Epidermal melanocyte (primary cell): ENCODE results near the gene UBQLN2.
"Not testable (repeated sequence)": the region's sequence is repeated elsewhere in the genome, so short reads cannot be mapped to it uniquely, and the experiment has no call there.

Experiments used
- DNase-seq: peaks from one replicate; pipeline ENCODE4 v3.0.0; 2011; ENCODE audit warnings: low spot score; ENCODE audit not compliant: insufficient read length

The UBQLN2 gene

GRCh38 chrX:56563231-56564161 lies at the start of gene UBQLN2:
UBQLN2 (plus strand) TSS chrX:56563627; CDS start chrX:56563874, 247 bp downstream.
- peak; percentile 14 for DNase-seq

DNA sequence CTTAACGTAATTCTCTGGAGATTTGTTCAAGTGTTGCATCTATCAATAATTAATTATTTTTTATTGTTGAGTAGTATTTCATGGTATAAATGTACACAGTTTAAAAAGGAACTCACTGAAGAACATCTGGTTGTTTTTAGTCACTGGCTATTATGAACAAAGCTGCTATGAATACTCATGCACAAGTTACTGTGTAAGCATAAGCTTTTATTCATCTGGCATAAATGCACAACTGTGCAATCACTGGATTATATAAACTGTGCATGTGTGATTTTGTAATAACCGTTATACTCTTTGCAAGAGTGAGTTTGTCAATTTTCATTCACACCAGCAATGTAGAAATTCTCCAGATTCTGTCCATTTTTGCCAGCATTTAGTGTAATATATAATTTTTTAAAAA lies 43.8 kb upstream of the UBQLN2 start:
- no peak for DNase-seq

GRCh38 chrX:56529482-56530007 lies 33.9 kb upstream of the UBQLN2 start:
- not testable (repeated sequence) for DNase-seq

- no peak for DNase-seq
Observed at GRCh38 chrX:56530011-56530410, 33.4 kb upstream of the UBQLN2 start.

DNA sequence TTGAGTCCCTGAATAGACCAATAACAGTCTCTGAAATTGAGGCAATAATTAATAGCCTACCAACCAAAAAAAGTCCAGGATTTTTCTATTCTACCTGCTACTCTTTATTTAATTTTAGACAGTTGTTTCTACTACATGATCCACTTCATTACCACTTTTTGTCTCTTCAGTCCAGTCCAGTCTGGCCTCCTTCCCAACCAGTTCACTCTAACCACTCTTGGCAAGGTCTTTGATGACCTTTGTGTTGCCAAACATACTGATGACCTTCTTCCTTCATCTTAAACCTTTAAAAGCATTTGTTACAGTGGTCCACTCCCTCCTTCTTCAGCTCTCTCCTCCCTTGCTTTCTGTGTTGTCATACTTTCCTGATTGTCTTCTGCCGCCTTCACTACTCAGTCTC lies 12.8 kb upstream of the UBQLN2 start:
- no peak for DNase-seq

DNA sequence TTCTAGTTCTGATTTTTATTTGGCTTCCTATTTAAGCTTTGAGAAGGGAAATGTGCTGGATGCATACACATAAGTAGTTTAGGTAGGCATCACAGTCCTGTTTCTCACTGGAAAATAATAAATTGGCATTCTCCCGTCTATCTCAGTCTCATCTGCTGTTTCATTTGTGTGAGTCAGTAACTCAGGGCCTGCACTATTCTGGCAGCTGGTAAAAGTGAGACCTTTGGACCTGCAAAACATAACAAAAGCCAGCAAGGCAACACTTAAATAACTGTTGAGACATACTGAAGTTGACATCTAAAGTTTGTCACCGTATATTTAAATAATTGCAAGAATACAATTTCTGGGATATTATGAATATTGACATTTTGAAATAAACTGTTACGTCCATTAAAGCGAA lies 8.6 kb upstream of the UBQLN2 start:
- no peak for DNase-seq

DNA sequence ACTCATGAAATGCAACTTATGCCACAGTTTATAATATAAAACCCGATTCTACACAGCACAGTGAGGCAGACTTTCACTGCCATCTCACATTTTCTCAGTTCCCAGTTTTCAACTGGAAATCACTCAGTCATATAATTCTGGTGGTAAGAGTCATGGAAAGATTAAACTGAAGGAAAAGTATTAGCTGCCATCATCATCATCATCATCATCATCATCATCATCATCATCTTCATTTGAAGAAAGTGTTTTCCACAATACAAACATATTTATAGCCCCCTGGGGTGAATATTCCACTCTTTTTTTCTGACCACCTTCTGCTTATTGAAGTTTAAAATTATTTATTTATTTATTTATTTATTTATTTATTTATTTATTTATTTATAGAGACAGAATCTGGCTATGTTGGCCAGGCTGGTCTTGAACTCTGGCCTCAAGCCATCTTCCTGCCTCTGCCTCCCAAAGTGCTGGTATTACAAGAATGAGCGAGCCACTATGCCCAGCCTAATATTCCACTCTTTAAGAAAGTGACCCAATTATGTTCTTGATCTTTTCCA lies 6.0 kb upstream of the UBQLN2 start:
- no peak for DNase-seq

GRCh38 chrX:56564164-56564885 lies 898 bp downstream of the UBQLN2 start:
- no peak for DNase-seq

DNA sequence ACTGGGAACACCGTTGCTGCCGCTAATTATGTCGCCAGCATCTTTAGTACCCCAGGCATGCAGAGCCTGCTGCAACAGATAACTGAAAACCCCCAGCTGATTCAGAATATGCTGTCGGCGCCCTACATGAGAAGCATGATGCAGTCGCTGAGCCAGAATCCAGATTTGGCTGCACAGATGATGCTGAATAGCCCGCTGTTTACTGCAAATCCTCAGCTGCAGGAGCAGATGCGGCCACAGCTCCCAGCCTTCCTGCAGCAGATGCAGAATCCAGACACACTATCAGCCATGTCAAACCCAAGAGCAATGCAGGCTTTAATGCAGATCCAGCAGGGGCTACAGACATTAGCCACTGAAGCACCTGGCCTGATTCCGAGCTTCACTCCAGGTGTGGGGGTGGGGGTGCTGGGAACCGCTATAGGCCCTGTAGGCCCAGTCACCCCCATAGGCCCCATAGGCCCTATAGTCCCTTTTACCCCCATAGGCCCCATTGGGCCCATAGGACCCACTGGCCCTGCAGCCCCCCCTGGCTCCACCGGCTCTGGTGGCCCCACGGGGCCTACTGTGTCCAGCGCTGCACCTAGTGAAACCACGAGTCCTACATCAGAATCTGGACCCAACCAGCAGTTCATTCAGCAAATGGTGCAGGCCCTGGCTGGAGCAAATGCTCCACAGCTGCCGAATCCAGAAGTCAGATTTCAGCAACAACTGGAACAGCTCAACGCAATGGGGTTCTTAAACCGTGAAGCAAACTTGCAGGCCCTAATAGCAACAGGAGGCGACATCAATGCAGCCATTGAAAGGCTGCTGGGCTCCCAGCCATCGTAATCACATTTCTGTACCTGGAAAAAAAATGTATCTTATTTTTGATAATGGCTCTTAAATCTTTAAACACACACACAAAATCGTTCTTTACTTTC lies 1.8 kb downstream of the UBQLN2 start:
- DNase-seq: no peak

DNA sequence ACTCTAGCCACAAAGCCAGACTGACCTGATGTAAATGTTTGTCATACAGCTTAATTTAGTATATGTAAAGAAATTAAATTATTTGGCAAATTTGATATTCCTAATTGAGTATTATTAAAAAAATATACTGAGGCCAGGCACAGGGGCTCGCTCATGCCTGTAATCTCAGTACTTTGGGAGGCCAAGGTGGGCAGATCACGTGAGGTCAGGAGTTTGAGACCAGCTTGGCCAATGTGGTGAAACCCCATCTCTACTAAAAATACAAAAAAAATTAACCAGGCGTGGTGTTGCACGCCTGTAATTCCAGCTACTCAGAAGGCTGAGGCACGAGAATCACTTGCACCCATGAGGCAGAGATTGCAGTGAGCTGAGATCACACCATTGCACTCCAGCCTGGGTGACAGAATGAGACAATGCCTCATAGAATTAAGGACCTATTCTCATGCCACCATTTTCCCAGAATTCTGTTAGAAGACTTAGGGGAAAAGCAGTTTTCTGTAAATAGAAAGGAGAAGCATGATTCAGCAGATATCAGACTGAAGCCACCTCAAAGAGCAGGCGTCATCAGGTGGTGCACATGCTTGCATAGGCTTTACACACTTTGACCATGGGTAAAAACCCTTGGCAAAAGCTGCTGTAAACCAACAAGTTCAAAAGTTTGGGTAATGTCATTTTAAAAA lies 6.1 kb downstream of the UBQLN2 start:
- no peak for DNase-seq

GRCh38 chrX:56572975-56573374 lies 9.5 kb downstream of the UBQLN2 start:
- no peak for DNase-seq

GRCh38 chrX:56574861-56575260 lies 11.4 kb downstream of the UBQLN2 start:
- DNase-seq: no peak

- no peak for DNase-seq
Observed at GRCh38 chrX:56576721-56577120, 13.3 kb downstream of the UBQLN2 start.

DNA sequence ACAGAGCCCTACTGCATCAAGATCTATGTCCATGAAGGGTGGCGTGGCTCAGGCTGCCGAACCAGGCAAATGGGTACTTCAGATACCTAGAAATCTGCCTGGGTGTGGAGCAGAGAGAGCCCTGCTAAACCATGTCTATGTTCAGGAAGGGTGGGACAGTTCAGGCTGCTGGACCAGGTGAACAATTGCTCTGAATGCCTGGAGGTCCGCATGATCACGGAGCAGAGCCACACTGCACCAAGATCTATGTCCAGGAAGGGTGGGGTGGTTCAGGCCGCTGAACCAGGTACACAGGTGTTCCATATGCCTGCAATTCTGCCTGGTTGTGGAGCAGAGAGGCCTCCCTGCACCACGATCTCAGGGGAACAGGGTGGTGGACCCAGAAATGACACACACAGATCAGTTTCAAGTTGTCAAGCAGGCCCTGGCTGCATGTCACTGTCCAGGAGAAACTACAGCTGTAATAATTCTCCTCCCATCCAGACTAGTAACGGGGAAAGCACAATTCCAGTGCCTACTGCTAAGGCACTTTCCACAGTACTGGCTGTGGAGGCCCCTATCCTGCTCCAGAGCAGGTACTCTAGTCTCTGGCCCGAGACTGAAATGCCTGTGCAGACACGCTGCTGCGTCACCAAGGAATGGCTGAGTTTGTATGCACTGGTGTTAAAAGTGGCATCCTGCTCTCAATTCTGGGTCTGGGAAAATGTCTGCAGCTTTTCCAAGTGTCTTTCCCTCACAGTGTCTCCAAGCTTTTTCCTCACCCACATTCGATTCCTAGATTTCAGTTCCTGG lies 25.2 kb downstream of the UBQLN2 start:
- DNase-seq: no peak

DNA sequence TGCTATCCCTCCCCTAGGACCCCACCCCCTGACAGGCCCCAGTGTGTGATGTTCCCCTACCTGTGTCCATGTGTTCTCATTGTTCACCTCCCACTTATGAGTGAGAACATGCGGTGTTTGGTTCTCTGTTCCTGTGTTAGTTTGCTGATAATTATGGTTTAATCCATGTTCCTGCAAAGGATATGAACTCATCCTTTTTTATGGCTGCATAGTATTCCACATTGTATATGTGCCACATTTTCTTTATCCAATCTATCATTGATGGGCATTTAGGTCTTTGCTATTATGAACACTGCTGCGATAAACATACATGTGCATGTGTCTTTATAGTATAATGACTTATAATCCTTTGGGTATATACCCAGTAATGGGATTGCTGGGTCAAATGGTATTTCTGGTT lies 28.4 kb downstream of the UBQLN2 start:
- not testable (repeated sequence) for DNase-seq

- no peak for DNase-seq
Observed at GRCh38 chrX:56600141-56600540, 36.7 kb downstream of the UBQLN2 start.

DNA sequence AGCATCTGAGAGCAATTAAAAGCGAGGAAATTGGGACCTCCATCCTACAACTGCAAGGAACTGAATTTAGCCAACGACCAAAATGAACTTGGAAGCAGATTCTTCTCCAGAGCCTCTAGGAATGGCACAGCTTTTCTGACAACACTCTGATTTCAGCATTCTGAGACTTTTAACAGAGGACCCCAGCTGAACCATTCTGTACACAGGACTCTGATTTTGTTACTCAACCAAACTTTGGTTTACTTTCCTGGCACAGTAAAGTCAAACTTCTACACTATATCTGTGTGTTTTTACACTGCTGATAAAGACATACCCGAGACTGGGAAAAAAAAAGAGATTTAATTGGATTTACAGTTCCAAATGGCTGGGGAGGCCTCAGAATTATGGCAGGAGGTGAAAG lies 37.6 kb downstream of the UBQLN2 start:
- DNase-seq: no peak

GRCh38 chrX:56615282-56615681 lies 51.9 kb downstream of the UBQLN2 start:
- no peak for DNase-seq
